Measurements from ENCODE around the gene XXYLT1. TPM values are rescaled to one million over a fixed set of nuclear protein-coding genes. Genes with fewer than 3 reads are reported as not detected.

The XXYLT1 gene
- total RNA-seq, 3 donors from 2014 or later: 10.0 to 10.7 (median 10.2) TPM

DNA sequence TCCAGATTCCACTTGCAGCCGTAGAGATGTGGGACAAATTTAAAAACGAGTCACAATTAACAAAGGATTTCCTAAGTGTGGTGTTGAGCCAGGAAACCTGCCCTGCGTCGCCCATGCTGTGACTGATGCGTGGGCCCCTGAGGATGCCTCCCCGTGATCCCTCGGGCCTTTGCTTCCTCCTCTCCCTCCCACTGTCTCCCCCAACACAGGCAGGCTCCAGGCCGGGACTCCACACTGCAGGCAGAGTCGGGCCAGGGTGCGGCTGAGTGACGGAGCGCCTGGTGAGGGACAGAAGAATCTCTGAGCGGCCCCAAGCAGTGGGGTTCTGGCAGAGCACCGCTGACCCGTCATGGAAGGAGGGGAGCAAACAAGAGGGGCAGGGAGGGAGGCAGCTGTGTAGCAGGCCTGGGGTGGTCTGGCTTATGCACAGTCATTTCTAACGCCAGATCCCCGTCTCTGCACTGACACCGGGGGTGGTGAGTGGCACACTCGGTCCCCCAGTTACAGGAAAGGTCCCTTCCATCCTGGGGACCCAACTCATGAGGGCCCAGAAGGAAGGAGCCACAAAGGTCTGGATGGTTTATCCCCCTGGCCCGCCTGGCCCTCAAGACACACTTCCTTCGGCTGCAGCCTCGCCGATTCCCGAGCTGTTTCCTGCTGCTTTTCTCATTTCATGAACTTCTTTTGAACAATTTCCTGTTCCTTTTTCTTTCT, 91.0 kb downstream of the XXYLT1 start:
- no peak for DNase-seq
- TF ChIP-seq, protein P1, sequence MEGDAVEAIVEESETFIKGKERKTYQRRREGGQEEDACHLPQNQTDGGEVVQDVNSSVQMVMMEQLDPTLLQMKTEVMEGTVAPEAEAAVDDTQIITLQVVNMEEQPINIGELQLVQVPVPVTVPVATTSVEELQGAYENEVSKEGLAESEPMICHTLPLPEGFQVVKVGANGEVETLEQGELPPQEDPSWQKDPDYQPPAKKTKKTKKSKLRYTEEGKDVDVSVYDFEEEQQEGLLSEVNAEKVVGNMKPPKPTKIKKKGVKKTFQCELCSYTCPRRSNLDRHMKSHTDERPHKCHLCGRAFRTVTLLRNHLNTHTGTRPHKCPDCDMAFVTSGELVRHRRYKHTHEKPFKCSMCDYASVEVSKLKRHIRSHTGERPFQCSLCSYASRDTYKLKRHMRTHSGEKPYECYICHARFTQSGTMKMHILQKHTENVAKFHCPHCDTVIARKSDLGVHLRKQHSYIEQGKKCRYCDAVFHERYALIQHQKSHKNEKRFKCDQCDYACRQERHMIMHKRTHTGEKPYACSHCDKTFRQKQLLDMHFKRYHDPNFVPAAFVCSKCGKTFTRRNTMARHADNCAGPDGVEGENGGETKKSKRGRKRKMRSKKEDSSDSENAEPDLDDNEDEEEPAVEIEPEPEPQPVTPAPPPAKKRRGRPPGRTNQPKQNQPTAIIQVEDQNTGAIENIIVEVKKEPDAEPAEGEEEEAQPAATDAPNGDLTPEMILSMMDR (IDR thresholded peaks at IDR 0.05): no peak
- Histone ChIP-seq H3K9me3 (no peaks in the 10 kb centered on the region), H3K4me1 (ENCODE audit: low read depth) (peaks cover 2% of the 10 kb centered on the region), H3K36me3 (ENCODE audit: low read depth) (no peaks in the 10 kb centered on the region), H3K4me3 (no peak overlapping the region)
- intact Hi-C loops (cut with DNase I, micrococcal nuclease): no loop called here
- ATAC-seq: no peak

DNA sequence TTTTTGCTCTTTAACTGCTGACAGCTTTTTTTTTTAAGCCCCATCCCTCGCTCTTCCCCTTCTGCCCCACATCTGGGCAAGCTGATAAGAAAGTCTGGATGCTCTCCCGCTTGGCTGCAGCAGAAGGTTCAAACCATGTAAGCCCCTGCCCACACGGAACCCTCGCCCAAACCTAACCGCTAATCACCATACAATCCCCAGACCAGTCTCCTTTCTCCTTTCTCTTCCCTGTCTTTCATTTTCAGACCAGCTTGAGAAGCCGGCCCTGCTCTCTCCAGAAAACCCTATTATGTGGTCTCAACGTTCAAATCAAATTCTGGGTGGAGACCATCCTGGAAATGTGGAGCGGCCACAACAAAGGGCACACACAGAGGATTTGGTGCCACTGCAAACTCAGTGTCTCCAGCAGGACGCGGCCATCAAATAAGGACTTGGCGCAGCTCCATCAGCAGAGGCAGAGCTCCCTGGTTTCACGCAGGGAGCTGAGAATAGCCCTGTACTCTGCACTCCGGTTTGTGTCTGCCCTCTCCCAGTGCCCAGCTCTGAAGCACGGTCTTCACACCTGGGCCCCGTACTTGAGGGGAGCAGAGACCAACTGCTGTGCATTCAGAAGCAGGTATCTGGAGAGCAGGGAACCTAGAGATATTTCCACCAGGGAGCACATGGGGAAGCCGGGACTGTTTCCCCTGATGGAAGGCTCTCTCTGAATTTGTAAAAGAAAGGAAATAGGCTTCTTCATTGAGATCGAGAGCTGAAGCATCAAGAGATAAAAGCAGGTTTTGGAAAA, 92.6 kb downstream of the XXYLT1 start:
- ATAC-seq (no peak), DNase-seq (no peak)
- peaks cover 2% of the 10 kb centered on the region for H3K4me1 ChIP-seq (ENCODE audit: low read depth)
- intact Hi-C loops (cut with DNase I, micrococcal nuclease): no loop called here
- no peak overlapping the region for H3K4me3 ChIP-seq
- H3K36me3 ChIP-seq (ENCODE audit: low read depth): no peaks in the 10 kb centered on the region
- TF ChIP-seq, protein P1 (IDR thresholded peaks at IDR 0.05): no peak
- H3K9me3 ChIP-seq: no peaks in the 10 kb centered on the region

DNA sequence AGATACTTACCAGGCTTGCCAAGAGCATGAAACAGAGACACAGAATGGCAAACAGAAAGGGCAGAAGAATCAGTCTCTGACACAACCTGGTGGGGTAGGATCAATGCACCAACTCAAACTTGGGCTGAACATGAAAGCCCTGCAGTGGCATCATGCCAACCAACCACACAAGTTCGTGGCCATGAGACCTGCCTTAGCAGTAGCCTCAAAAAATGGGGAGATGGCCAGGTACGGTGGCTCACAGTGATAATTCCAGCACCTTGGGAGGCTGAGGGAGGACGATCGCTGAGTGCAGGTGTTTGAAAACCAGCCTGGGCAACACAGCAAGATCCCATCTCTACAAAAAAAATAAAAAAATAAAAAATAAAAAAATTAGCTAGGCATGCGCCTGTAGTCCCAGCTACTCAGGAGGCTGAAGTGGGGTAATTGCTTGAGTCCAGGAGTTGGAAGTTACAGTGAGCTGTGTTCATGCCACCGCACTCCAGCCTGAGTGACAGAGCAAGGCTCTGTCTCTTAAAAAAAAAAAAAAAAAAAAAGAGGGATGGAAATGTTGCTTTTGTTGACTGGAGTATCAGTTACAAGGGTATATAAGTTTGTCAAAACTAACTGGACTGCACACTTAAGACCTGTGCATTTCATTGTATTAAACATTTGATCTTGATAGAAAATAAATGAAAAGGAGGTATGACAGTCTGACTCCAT, 93.4 kb downstream of the XXYLT1 start:
- TF ChIP-seq, protein P1 (IDR thresholded peaks at IDR 0.05): no peak
- Histone ChIP-seq H3K36me3 (ENCODE audit: low read depth) (no peaks in the 10 kb centered on the region), H3K4me1 (ENCODE audit: low read depth) (peaks cover 2% of the 10 kb centered on the region), H3K9me3 (no peaks in the 10 kb centered on the region), H3K4me3 (no peak overlapping the region)
- intact Hi-C loops (cut with DNase I, micrococcal nuclease): no loop called here
- ATAC-seq (no peak), DNase-seq (no peak)

DNA sequence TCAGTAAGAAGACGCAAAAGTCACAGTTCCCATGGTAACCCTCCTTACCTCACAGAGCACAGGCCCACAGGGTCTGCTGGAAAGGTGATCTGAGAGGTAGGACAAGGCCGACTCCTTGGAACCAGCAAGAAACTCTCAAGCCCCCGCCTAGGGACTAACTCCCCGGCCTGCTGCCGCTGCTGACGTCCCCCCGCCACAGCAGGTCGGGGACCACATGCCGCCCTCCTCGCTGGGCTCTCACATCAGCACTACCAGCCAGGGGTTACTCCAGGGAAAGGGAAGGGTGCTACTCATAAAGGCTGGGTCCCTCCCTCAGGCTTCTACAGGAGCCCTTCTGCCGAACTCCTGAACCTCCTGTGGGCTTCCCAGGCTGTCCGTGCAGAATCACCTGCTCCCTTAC, 94.2 kb downstream of the XXYLT1 start:
- intact Hi-C loops (cut with DNase I, micrococcal nuclease): no loop called here
- ATAC-seq: no peak
- no peak for DNase-seq
- Histone ChIP-seq H3K9me3 (no peaks in the 10 kb centered on the region), H3K36me3 (ENCODE audit: low read depth) (no peaks in the 10 kb centered on the region), H3K4me3 (no peak overlapping the region), H3K4me1 (ENCODE audit: low read depth) (peaks cover 2% of the 10 kb centered on the region)
- TF ChIP-seq, protein P1 (IDR thresholded peaks at IDR 0.05): no peak

DNA sequence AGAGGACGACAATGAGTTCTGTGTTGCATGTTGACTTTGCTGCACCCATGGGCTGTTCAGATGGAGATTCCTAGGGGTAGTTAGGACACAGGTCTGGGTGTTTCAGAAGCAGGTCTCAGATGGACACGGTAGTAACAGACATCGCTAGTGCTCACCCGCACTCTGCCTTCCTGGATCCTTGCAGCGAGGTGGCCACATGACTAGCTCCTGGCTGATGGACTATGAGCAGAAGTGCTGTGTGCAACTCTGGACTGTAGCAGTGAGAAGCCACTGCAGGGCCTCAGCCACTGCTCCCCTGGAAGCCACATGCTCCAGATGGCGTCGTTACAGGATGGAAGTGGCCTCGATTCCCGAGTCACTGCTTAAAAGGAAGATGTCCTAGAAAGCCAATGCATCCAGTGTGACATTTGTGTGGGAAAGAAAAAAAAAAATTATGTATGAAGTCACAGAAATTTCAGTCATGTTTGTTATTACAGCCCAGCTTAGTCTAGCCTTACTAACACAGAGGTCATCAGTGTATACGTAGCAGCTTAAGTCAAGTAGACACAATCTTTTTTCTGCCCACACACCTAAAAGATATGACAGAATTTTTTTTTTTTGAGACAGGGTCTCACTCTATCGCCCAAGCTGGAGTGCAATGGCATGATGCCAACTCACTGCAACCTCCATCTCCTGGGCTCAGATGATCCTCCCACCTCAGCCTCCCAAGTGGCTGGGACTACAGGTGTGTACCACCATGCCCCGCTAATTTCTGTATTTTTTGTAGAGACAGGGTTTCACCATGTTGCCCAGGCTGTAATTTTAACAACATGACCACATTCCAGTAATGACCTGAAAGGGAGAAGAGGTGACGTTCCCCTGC, 95.3 kb downstream of the XXYLT1 start:
- no peaks in the 10 kb centered on the region for H3K36me3 ChIP-seq (ENCODE audit: low read depth)
- H3K4me3 ChIP-seq: no peak overlapping the region
- intact Hi-C loops (cut with DNase I, micrococcal nuclease): no loop called here
- ATAC-seq: no peak
- TF ChIP-seq, protein P1 (IDR thresholded peaks at IDR 0.05): no peak
- peaks cover 2% of the 10 kb centered on the region for H3K4me1 ChIP-seq (ENCODE audit: low read depth)
- H3K9me3 ChIP-seq: no peaks in the 10 kb centered on the region
- DNase-seq: no peak
